ENCODE results near the gene PPP5C. TPM values are rescaled to one million over a fixed set of nuclear protein-coding genes. Genes with fewer than 3 reads are reported as not detected.
"Not testable (repeated sequence)": the region's sequence is repeated elsewhere in the genome, so short reads cannot be mapped to it uniquely, and the experiment has no call there.

The PPP5C gene
- total and polyA plus RNA-seq, 3 experiments from 2014 or later, result 38.7 to 124 (median 124) TPM

- no peaks in the 10 kb centered on the region for H3K4me1 ChIP-seq (ENCODE audit: insufficient read depth, low read length)
- no peak overlapping the region for H3K4me3 ChIP-seq (ENCODE audit: low read length)
- peaks cover 13% of the 10 kb centered on the region for H3K36me3 ChIP-seq (ENCODE audit: insufficient read depth, low read length)
- Mint-ChIP-seq H3K27ac (peak overlapping the region in 1 of 8 donors; percentile 59), H3K27me3 (no peaks in the 10 kb centered on the region), H3K4me3 (no peak overlapping the region), H3K9me3 (no peaks in the 10 kb centered on the region), H3K4me1 (peaks cover 3 to 10% (median 9%) of the 10 kb centered on the region in 3 donors), H3K36me3 (peaks cover 5 to 53% (median 9%) of the 10 kb centered on the region in 3 donors)
- H3K27me3 ChIP-seq (ENCODE audit: insufficient read depth, low read length, poor library complexity, severe bottlenecking), result no peaks in the 10 kb centered on the region
- DNase-seq, result no peak
- CTCF ChIA-PET, result interaction anchor here (0.6 to 1.2 kb wide), 2 partner anchors 10 to 112 kb away, joined by 3 read pairs; no protein-coding TSS in a partner anchor
- no peak overlapping the region for H3K27ac ChIP-seq (ENCODE audit: low read depth, low read length)
- POLR2A ChIA-PET, result no interaction called here
- H3K9me3 ChIP-seq (ENCODE audit: low read length), result no peaks in the 10 kb centered on the region
Measured at GRCh38 chr19:46392252-46392801, 45.4 kb downstream of the PPP5C start.

GRCh38 chr19:46392837-46393236 is 46.0 kb downstream of the PPP5C start:
- ChIA-PET POLR2A (no interaction called here), CTCF (interaction anchor here (1.2 kb wide), 1 partner anchor 112 kb away, joined by 3 read pairs; no protein-coding TSS in a partner anchor)
- Histone ChIP-seq H3K36me3 (ENCODE audit: insufficient read depth, low read length) (peaks cover 12% of the 10 kb centered on the region), H3K27ac (ENCODE audit: low read depth, low read length) (no peak overlapping the region), H3K4me3 (ENCODE audit: low read length) (no peak overlapping the region), H3K4me1 (ENCODE audit: insufficient read depth, low read length) (no peaks in the 10 kb centered on the region), H3K9me3 (ENCODE audit: low read length) (no peaks in the 10 kb centered on the region), H3K27me3 (ENCODE audit: insufficient read depth, low read length, poor library complexity, severe bottlenecking) (no peaks in the 10 kb centered on the region)
- no peak for DNase-seq
- Mint-ChIP-seq H3K27ac (peak overlapping the region in 1 of 8 donors; percentile 59), H3K4me1 (peaks cover 3 to 10% (median 9%) of the 10 kb centered on the region in 3 donors), H3K9me3 (no peaks in the 10 kb centered on the region), H3K27me3 (no peaks in the 10 kb centered on the region), H3K4me3 (peak overlapping the region in 1 of 7 donors; percentile 5), H3K36me3 (peaks cover 5 to 48% (median 6%) of the 10 kb centered on the region in 3 donors)

GRCh38 chr19:46393456-46394401 is 46.8 kb downstream of the PPP5C start:
- ChIA-PET POLR2A (no interaction called here), CTCF (interaction anchor here (1.3 kb wide), 1 partner anchor 134 kb away, joined by 3 read pairs; no protein-coding TSS in a partner anchor)
- H3K36me3 ChIP-seq (ENCODE audit: insufficient read depth, low read length), result peaks cover 8% of the 10 kb centered on the region
- no peak overlapping the region for H3K4me3 ChIP-seq (ENCODE audit: low read length)
- H3K9me3 Mint-ChIP-seq, result no peaks in the 10 kb centered on the region
- no peak overlapping the region for H3K4me3 Mint-ChIP-seq
- no peaks in the 10 kb centered on the region for H3K9me3 ChIP-seq (ENCODE audit: low read length)
- H3K4me1 ChIP-seq (ENCODE audit: insufficient read depth, low read length), result no peaks in the 10 kb centered on the region
- H3K27me3 Mint-ChIP-seq, result peaks cover 2 to 4% of the 10 kb centered on the region in 2 donors
- H3K4me1 Mint-ChIP-seq, result peaks cover 3 to 10% (median 9%) of the 10 kb centered on the region in 3 donors
- DNase-seq, result peak in 1 of 5 donors; percentile 38
- H3K36me3 Mint-ChIP-seq, result peaks cover 4 to 39% (median 5%) of the 10 kb centered on the region in 3 donors
- no peak overlapping the region for H3K27ac ChIP-seq (ENCODE audit: low read depth, low read length)
- no peaks in the 10 kb centered on the region for H3K27me3 ChIP-seq (ENCODE audit: insufficient read depth, low read length, poor library complexity, severe bottlenecking)
- peak overlapping the region in 2 of 8 donors; percentile 37 to 59 for H3K27ac Mint-ChIP-seq

GRCh38 chr19:46394402-46394797 is 47.5 kb downstream of the PPP5C start:
- Mint-ChIP-seq H3K4me3 (peak overlapping the region in 1 of 7 donors; percentile 15), H3K36me3 (peaks cover under 1 to 33% (median 2%) of the 10 kb centered on the region in 3 donors), H3K27me3 (peaks cover 4 to 10% of the 10 kb centered on the region in 2 donors), H3K27ac (peak overlapping the region in 1 of 8 donors; percentile 40), H3K4me1 (peaks cover 3 to 10% (median 9%) of the 10 kb centered on the region in 3 donors), H3K9me3 (no peaks in the 10 kb centered on the region)
- Histone ChIP-seq H3K27me3 (ENCODE audit: insufficient read depth, low read length, poor library complexity, severe bottlenecking) (peaks cover under 1% of the 10 kb centered on the region), H3K36me3 (ENCODE audit: insufficient read depth, low read length) (peaks cover 7% of the 10 kb centered on the region), H3K4me3 (ENCODE audit: low read length) (no peak overlapping the region), H3K4me1 (ENCODE audit: insufficient read depth, low read length) (no peaks in the 10 kb centered on the region), H3K9me3 (ENCODE audit: low read length) (no peaks in the 10 kb centered on the region), H3K27ac (ENCODE audit: low read depth, low read length) (no peak overlapping the region)
- ChIA-PET CTCF (interaction anchor here (0.9 to 2.6 kb wide), 4 partner anchors 8 to 149 kb away, joined by 3 to 12 read pairs (median 4); no protein-coding TSS in a partner anchor), POLR2A (no interaction called here)
- peak in 1 of 5 donors; percentile 21 for DNase-seq

GRCh38 chr19:46397801-46398479 is 51.1 kb downstream of the PPP5C start:
- H3K4me3 Mint-ChIP-seq; H3K27me3 ChIP-seq (ENCODE audit: insufficient read depth, low read length, poor library complexity, severe bottlenecking); H3K9me3 ChIP-seq (ENCODE audit: low read length); H3K27ac Mint-ChIP-seq; POLR2A ChIA-PET; H3K36me3 ChIP-seq (ENCODE audit: insufficient read depth, low read length); H3K4me3 ChIP-seq (ENCODE audit: low read length); H3K4me1 ChIP-seq (ENCODE audit: insufficient read depth, low read length); H3K36me3 Mint-ChIP-seq; H3K27ac ChIP-seq (ENCODE audit: low read depth, low read length); DNase-seq; H3K9me3 Mint-ChIP-seq: not testable (repeated sequence)
- Mint-ChIP-seq H3K4me1 (peaks cover 3 to 13% (median 8%) of the 10 kb centered on the region in 3 donors), H3K27me3 (peaks cover 24 to 28% of the 10 kb centered on the region in 2 donors)
- CTCF ChIA-PET, result interaction anchor here (0.9 to 1.0 kb wide), 2 partner anchors 89 to 145 kb away, joined by 3 read pairs; no protein-coding TSS in a partner anchor

- Histone ChIP-seq H3K4me3 (ENCODE audit: low read length) (no peak overlapping the region), H3K27me3 (ENCODE audit: insufficient read depth, low read length, poor library complexity, severe bottlenecking) (peaks cover 28% of the 10 kb centered on the region), H3K27ac (ENCODE audit: low read depth, low read length) (no peak overlapping the region), H3K9me3 (ENCODE audit: low read length) (no peaks in the 10 kb centered on the region), H3K4me1 (ENCODE audit: insufficient read depth, low read length) (peaks cover 15% of the 10 kb centered on the region), H3K36me3 (ENCODE audit: insufficient read depth, low read length) (no peaks in the 10 kb centered on the region)
- Mint-ChIP-seq H3K36me3 (peaks cover 0 to 3% (median 0%) of the 10 kb centered on the region in 3 donors), H3K27me3 (peaks cover 56 to 65% of the 10 kb centered on the region in 2 donors), H3K4me1 (peaks cover 14 to 19% (median 15%) of the 10 kb centered on the region in 3 donors), H3K4me3 (peak overlapping the region in 1 of 7 donors; percentile 19), H3K9me3 (peaks cover 0 to 2% (median 0%) of the 10 kb centered on the region in 5 donors), H3K27ac (no peak overlapping the region)
- ChIA-PET CTCF (interaction anchor here (0.7 to 2.5 kb wide), 4 partner anchors 11 to 111 kb away, joined by 3 to 7 read pairs (median 4); no protein-coding TSS in a partner anchor), POLR2A (no interaction called here)
- no peak for DNase-seq
Measured at GRCh38 chr19:46402725-46403124, 55.8 kb downstream of the PPP5C start.

GRCh38 chr19:46404055-46404752 is 57.3 kb downstream of the PPP5C start:
- no peak for DNase-seq
- Histone ChIP-seq H3K4me3 (ENCODE audit: low read length) (peak overlapping the region; percentile 37), H3K27me3 (ENCODE audit: insufficient read depth, low read length, poor library complexity, severe bottlenecking) (peaks cover 28% of the 10 kb centered on the region), H3K9me3 (ENCODE audit: low read length) (no peaks in the 10 kb centered on the region), H3K36me3 (ENCODE audit: insufficient read depth, low read length) (no peaks in the 10 kb centered on the region), H3K27ac (ENCODE audit: low read depth, low read length) (no peak overlapping the region), H3K4me1 (ENCODE audit: insufficient read depth, low read length) (peaks cover 15% of the 10 kb centered on the region)
- POLR2A ChIA-PET, result no interaction called here
- Mint-ChIP-seq H3K36me3 (peaks cover 0 to 3% (median 0%) of the 10 kb centered on the region in 3 donors), H3K27me3 (peaks cover 62 to 68% of the 10 kb centered on the region in 2 donors), H3K4me3 (peak overlapping the region; percentile 52 to 82 (median 59)), H3K27ac (peak overlapping the region in 2 of 8 donors; percentile 29 to 43), H3K9me3 (peaks cover 0 to 2% (median 0%) of the 10 kb centered on the region in 5 donors), H3K4me1 (peaks cover 16 to 28% (median 24%) of the 10 kb centered on the region in 3 donors)
- CTCF ChIA-PET, result interaction anchor here (2.5 kb wide), 1 partner anchor 110 kb away, joined by 7 read pairs; no protein-coding TSS in a partner anchor

Measured in CD8-positive, alpha-beta memory T cell (primary cell).